ENCODE measurements around the gene KRTAP9-9.

- TF ChIP-seq CTCF (IDR thresholded peaks at IDR 0.05; ENCODE audit: insufficient read depth, low read length, poor library complexity, severe bottlenecking) (no peak), EZH2phosphoT487 (conservative IDR thresholded peaks at IDR 0.05; ENCODE audit: low read length) (no peak)
Measured at GRCh38 chr17:41212524-41213169, 42.5 kb upstream of the KRTAP9-9 start.

Data from SU-DHL-6 (cell line).